ENCODE results near the gene LCE1A. TPM values are rescaled to one million over a fixed set of nuclear protein-coding genes. Genes with fewer than 3 reads are reported as not detected.

Gene LCE1A
- polyA plus RNA-seq, 1 of the 3 experiments (the other 2 are of a cell fraction): not detected

DNA sequence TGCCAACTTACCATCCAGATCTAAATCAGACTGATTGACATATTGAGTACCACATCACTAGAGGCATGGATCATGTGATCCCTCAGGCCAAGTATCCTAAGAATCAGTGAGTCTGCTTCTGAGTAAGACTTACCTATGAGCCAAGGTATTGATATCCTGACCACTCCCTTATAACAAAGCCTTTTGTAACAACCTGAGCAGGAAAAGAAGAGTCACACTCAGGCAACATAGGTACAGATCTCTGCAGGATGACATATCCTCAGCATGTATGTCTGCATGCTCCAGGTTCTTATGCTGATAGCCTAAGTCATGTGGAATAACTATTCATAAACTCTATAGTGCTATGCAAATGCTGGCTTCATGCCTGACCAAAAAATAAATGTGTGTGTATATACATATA, 2.3 kb upstream of the LCE1A start:
- Histone ChIP-seq H3K9me2 (no peaks in the 10 kb centered on the region), H4K20me1 (ENCODE audit: insufficient read depth) (no peaks in the 10 kb centered on the region), H3K27me3 (ENCODE audit: insufficient read depth) (peaks cover 7% of the 10 kb centered on the region; the same call in 1 of the 2 replicates), H3K79me2 (ENCODE audit: insufficient read depth) (no peaks in the 10 kb centered on the region), H3K4me3 (ENCODE audit: low read depth in 2 of 2, low read length in 1 of 2) (no peak overlapping the region), H3K36me3 (replicated peaks in 1 of 2; ENCODE audit: control insufficient read depth in 1 of 2, insufficient read depth in 2 of 2, low read length in 1 of 2) (no peaks in the 10 kb centered on the region), H3K4me2 (no peak overlapping the region), H3K9me3 (no peaks in the 10 kb centered on the region), H3K9ac (no peak overlapping the region), H3K27ac (ENCODE audit: low read depth in 2 of 2, low read length in 1 of 2) (no peak overlapping the region), H3F3A (replicated peaks; ENCODE audit: insufficient read depth) (no peaks in the 10 kb centered on the region), H2AFZ (ENCODE audit: low read depth) (no peak overlapping the region), H3K4me1 (ENCODE audit: control insufficient read depth in 1 of 2, insufficient read depth in 2 of 2, low read depth in 1 of 2, low read length in 1 of 2) (no peaks in the 10 kb centered on the region; a peak in 1 of 4 replicates)
- ChIA-PET POLR2A (no interaction called here), CTCF (no interaction called here)
- TF ChIP-seq GATA2 (CRISPR knock-in tag; IDR thresholded peaks at IDR 0.05): no peak
- no peak for TF ChIP-seq RFX5 (IDR thresholded peaks at IDR 0.05; ENCODE audit: low read length)
- TF ChIP-seq, protein P1, sequence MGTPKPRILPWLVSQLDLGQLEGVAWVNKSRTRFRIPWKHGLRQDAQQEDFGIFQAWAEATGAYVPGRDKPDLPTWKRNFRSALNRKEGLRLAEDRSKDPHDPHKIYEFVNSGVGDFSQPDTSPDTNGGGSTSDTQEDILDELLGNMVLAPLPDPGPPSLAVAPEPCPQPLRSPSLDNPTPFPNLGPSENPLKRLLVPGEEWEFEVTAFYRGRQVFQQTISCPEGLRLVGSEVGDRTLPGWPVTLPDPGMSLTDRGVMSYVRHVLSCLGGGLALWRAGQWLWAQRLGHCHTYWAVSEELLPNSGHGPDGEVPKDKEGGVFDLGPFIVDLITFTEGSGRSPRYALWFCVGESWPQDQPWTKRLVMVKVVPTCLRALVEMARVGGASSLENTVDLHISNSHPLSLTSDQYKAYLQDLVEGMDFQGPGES (IDR thresholded peaks at IDR 0.05; ENCODE audit: low read depth, low read length): no peak
- TF ChIP-seq, protein P2, sequence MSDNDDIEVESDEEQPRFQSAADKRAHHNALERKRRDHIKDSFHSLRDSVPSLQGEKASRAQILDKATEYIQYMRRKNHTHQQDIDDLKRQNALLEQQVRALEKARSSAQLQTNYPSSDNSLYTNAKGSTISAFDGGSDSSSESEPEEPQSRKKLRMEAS (IDR thresholded peaks at IDR 0.05; ENCODE audit: low read depth): no peak
- no peak for TF ChIP-seq FOSL2 (IDR thresholded peaks at IDR 0.05; ENCODE audit: borderline replicate concordance, low read depth)
- TF ChIP-seq EZH2phosphoT487 (IDR thresholded peaks at IDR 0.05; ENCODE audit: borderline replicate concordance, low read depth): no peak
- TF ChIP-seq SMC3 (IDR thresholded peaks at IDR 0.05; ENCODE audit: low read depth, low read length): no peak
- TF ChIP-seq, protein P3, sequence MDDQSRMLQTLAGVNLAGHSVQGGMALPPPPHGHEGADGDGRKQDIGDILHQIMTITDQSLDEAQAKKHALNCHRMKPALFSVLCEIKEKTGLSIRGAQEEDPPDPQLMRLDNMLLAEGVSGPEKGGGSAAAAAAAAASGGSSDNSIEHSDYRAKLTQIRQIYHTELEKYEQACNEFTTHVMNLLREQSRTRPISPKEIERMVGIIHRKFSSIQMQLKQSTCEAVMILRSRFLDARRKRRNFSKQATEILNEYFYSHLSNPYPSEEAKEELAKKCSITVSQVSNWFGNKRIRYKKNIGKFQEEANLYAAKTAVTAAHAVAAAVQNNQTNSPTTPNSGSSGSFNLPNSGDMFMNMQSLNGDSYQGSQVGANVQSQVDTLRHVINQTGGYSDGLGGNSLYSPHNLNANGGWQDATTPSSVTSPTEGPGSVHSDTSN (IDR thresholded peaks at IDR 0.05): no peak
- TF ChIP-seq TCF12 (IDR thresholded peaks at IDR 0.05): no peak
- no peak for DNase-seq

DNA sequence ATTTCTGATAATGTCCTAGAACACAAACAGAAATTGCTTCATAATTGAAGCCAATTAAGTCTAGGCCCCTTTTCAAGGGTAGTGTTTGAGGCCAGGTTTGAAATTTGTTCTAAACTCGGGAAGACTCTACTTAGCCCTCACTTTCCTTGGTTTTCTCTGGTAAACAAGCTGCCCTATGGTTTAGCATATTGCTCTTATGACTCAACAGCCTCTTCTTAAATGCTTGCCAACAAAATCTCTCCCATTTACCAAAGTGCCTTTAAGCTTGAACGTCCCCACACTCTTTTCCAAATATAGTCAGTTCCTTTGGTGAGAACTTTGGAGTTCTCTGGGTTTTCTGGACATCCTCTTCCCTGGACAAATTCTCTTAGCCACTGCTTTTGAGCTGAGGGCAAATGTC, 9.6 kb downstream of the LCE1A start:
- Histone ChIP-seq H4K20me1 (ENCODE audit: insufficient read depth) (no peaks in the 10 kb centered on the region), H3K9ac (no peak overlapping the region), H2AFZ (ENCODE audit: low read depth) (no peak overlapping the region), H3K36me3 (replicated peaks in 1 of 2; ENCODE audit: control insufficient read depth in 1 of 2, insufficient read depth in 2 of 2, low read length in 1 of 2) (no peaks in the 10 kb centered on the region), H3K4me1 (ENCODE audit: control insufficient read depth in 1 of 2, insufficient read depth in 2 of 2, low read depth in 1 of 2, low read length in 1 of 2) (no peaks in the 10 kb centered on the region), H3K9me2 (no peaks in the 10 kb centered on the region), H3K4me2 (no peak overlapping the region), H3F3A (replicated peaks; ENCODE audit: insufficient read depth) (no peaks in the 10 kb centered on the region), H3K27me3 (ENCODE audit: insufficient read depth) (no peaks in the 10 kb centered on the region; the same call in 1 of the 2 replicates), H3K9me3 (no peaks in the 10 kb centered on the region), H3K4me3 (ENCODE audit: low read depth in 2 of 2, low read length in 1 of 2) (no peak overlapping the region), H3K79me2 (ENCODE audit: insufficient read depth) (no peaks in the 10 kb centered on the region), H3K27ac (ENCODE audit: low read depth in 2 of 2, low read length in 1 of 2) (no peak overlapping the region)
- DNase-seq: no peak
- POLR2A ChIA-PET: no interaction called here
- CTCF ChIA-PET: interaction anchor here (0.7 to 1.5 kb wide), 2 partner anchors 15 to 79 kb away, joined by 3 read pairs; partner anchors contain the start of gene KPRP
- 0% methylated on average over 2 of the region's 2 CpGs for WGBS (ENCODE audit: low lambda C conversion rate)
- TF ChIP-seq FOXM1 (IDR thresholded peaks at IDR 0.05; ENCODE audit: low read depth) (no peak), MXI1 (IDR thresholded peaks at IDR 0.05; ENCODE audit: low read depth, low read length) (no peak), SMC3 (IDR thresholded peaks at IDR 0.05; ENCODE audit: low read depth, low read length) (no peak), RXRA (IDR thresholded peaks at IDR 0.05; ENCODE audit: borderline replicate concordance, low read depth) (no peak), ELF1 (IDR thresholded peaks at IDR 0.05) (no peak), FOXJ3 (CRISPR knock-in tag; IDR thresholded peaks at IDR 0.05) (no peak), SIN3A (IDR thresholded peaks at IDR 0.05; ENCODE audit: borderline replicate concordance, low read depth, low read length) (no peak), TCF12 (IDR thresholded peaks at IDR 0.05) (no peak), MEF2A (IDR thresholded peaks at IDR 0.05; ENCODE audit: borderline replicate concordance, low read depth) (no peak), RFX5 (IDR thresholded peaks at IDR 0.05; ENCODE audit: low read length) (no peak), TEAD4 (IDR thresholded peaks at IDR 0.05; ENCODE audit: borderline replicate concordance, insufficient read depth) (no peak)
- TF ChIP-seq, protein P4, sequence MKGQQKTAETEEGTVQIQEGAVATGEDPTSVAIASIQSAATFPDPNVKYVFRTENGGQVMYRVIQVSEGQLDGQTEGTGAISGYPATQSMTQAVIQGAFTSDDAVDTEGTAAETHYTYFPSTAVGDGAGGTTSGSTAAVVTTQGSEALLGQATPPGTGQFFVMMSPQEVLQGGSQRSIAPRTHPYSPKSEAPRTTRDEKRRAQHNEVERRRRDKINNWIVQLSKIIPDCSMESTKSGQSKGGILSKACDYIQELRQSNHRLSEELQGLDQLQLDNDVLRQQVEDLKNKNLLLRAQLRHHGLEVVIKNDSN (IDR thresholded peaks at IDR 0.05; ENCODE audit: borderline replicate concordance, low read depth): no peak
- TF ChIP-seq, protein P3 (IDR thresholded peaks at IDR 0.05): no peak
- TF ChIP-seq, protein P1 (IDR thresholded peaks at IDR 0.05; ENCODE audit: low read depth, low read length): no peak
